ENCODE data around the gene FARP1.

Gene FARP1

GRCh38 chr13:98216711-98217285, 73.9 kb downstream of the FARP1 start:
- H2AFZ ChIP-seq = no peak overlapping the region
- H3K79me2 ChIP-seq = no peaks in the 10 kb centered on the region
- H3K4me2 ChIP-seq (ENCODE audit: low read length) = no peak overlapping the region
- peaks cover 7% of the 10 kb centered on the region for H3K4me1 ChIP-seq
- TF ChIP-seq, protein P1, sequence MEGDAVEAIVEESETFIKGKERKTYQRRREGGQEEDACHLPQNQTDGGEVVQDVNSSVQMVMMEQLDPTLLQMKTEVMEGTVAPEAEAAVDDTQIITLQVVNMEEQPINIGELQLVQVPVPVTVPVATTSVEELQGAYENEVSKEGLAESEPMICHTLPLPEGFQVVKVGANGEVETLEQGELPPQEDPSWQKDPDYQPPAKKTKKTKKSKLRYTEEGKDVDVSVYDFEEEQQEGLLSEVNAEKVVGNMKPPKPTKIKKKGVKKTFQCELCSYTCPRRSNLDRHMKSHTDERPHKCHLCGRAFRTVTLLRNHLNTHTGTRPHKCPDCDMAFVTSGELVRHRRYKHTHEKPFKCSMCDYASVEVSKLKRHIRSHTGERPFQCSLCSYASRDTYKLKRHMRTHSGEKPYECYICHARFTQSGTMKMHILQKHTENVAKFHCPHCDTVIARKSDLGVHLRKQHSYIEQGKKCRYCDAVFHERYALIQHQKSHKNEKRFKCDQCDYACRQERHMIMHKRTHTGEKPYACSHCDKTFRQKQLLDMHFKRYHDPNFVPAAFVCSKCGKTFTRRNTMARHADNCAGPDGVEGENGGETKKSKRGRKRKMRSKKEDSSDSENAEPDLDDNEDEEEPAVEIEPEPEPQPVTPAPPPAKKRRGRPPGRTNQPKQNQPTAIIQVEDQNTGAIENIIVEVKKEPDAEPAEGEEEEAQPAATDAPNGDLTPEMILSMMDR (IDR thresholded peaks at IDR 0.05) = no peak
- H3K27me3 ChIP-seq (ENCODE audit: control insufficient read depth, insufficient read depth, low read length) = no peaks in the 10 kb centered on the region
- H3K27ac ChIP-seq = no peak overlapping the region
- H3K4me3 ChIP-seq (ENCODE audit: low read depth, low read length) = no peak overlapping the region
- no peaks in the 10 kb centered on the region for H3K36me3 ChIP-seq (ENCODE audit: control insufficient read depth, insufficient read depth, low read length)
- no peak overlapping the region for H3K9ac ChIP-seq
- no peaks in the 10 kb centered on the region for H3K9me3 ChIP-seq (ENCODE audit: control insufficient read depth, low read length)

- Histone ChIP-seq H3K27me3 (ENCODE audit: control insufficient read depth, insufficient read depth, low read length) (no peaks in the 10 kb centered on the region), H3K9ac (no peak overlapping the region)
Measured at GRCh38 chr13:98217597-98217996, 74.7 kb downstream of the FARP1 start.

GRCh38 chr13:98219685-98220084, 76.8 kb downstream of the FARP1 start:
- H3K79me2 ChIP-seq = no peaks in the 10 kb centered on the region
- TF ChIP-seq, protein P1 (IDR thresholded peaks at IDR 0.05) = no peak
- no peak overlapping the region for H3K9ac ChIP-seq
- no peaks in the 10 kb centered on the region for H3K27me3 ChIP-seq (ENCODE audit: control insufficient read depth, insufficient read depth, low read length)
- peaks cover 15% of the 10 kb centered on the region for H3K4me1 ChIP-seq
- H3K4me3 ChIP-seq (ENCODE audit: low read depth, low read length) = no peak overlapping the region
- H2AFZ ChIP-seq = no peak overlapping the region
- H3K9me3 ChIP-seq (ENCODE audit: control insufficient read depth, low read length) = no peaks in the 10 kb centered on the region
- H3K27ac ChIP-seq = no peak overlapping the region
- no peak overlapping the region for H3K4me2 ChIP-seq (ENCODE audit: low read length)
- no peaks in the 10 kb centered on the region for H3K36me3 ChIP-seq (ENCODE audit: control insufficient read depth, insufficient read depth, low read length)

More at GRCh38 chr13:98217597-98217996, 74.7 kb downstream of the FARP1 start:
- Histone ChIP-seq H3K4me1 (peaks cover 12% of the 10 kb centered on the region), H3K27ac (no peak overlapping the region), H3K36me3 (ENCODE audit: control insufficient read depth, insufficient read depth, low read length) (no peaks in the 10 kb centered on the region), H3K4me3 (ENCODE audit: low read depth, low read length) (no peak overlapping the region), H3K9me3 (ENCODE audit: control insufficient read depth, low read length) (no peaks in the 10 kb centered on the region), H2AFZ (no peak overlapping the region), H3K4me2 (ENCODE audit: low read length) (no peak overlapping the region), H3K79me2 (no peaks in the 10 kb centered on the region)
- TF ChIP-seq, protein P1 (IDR thresholded peaks at IDR 0.05) = no peak

GRCh38 chr13:98220271-98220791, 77.4 kb downstream of the FARP1 start:
- no peak overlapping the region for H3K9ac ChIP-seq
- H3K4me3 ChIP-seq (ENCODE audit: low read depth, low read length) = no peak overlapping the region
- H3K27me3 ChIP-seq (ENCODE audit: control insufficient read depth, insufficient read depth, low read length) = no peaks in the 10 kb centered on the region
- no peak overlapping the region for H3K4me2 ChIP-seq (ENCODE audit: low read length)
- no peaks in the 10 kb centered on the region for H3K79me2 ChIP-seq
- H3K4me1 ChIP-seq = peaks cover 15% of the 10 kb centered on the region
- H2AFZ ChIP-seq = no peak overlapping the region
- no peak overlapping the region for H3K27ac ChIP-seq
- no peaks in the 10 kb centered on the region for H3K36me3 ChIP-seq (ENCODE audit: control insufficient read depth, insufficient read depth, low read length)
- TF ChIP-seq, protein P1 (IDR thresholded peaks at IDR 0.05) = no peak
- no peaks in the 10 kb centered on the region for H3K9me3 ChIP-seq (ENCODE audit: control insufficient read depth, low read length)

GRCh38 chr13:98221234-98221633, 78.3 kb downstream of the FARP1 start:
- Histone ChIP-seq H3K27ac (no peak overlapping the region), H3K4me3 (ENCODE audit: low read depth, low read length) (no peak overlapping the region), H3K36me3 (ENCODE audit: control insufficient read depth, insufficient read depth, low read length) (no peaks in the 10 kb centered on the region), H3K79me2 (no peaks in the 10 kb centered on the region), H3K27me3 (ENCODE audit: control insufficient read depth, insufficient read depth, low read length) (no peaks in the 10 kb centered on the region), H3K4me1 (peaks cover 15% of the 10 kb centered on the region), H2AFZ (no peak overlapping the region), H3K4me2 (ENCODE audit: low read length) (no peak overlapping the region), H3K9me3 (ENCODE audit: control insufficient read depth, low read length) (no peaks in the 10 kb centered on the region), H3K9ac (no peak overlapping the region)
- TF ChIP-seq, protein P1 (IDR thresholded peaks at IDR 0.05) = no peak

All from parathyroid adenoma (tissue), 2 donors.